Kidney epithelial cell (primary cell): Measurements from ENCODE around the gene TRIM13. TPM values are rescaled to one million over a fixed set of nuclear protein-coding genes. Genes with fewer than 3 reads are reported as not detected.

Experiments
- DNase-seq: peaks from one replicate; pipeline ENCODE4 v3.0.0-alpha.2; 2010; ENCODE audit warnings: low read depth
- H3K27me3 ChIP-seq: 2 replicates; pipeline ENCODE4 v1.6.0; 2011; ENCODE audit warnings: low read length; ENCODE audit not compliant: control insufficient read depth, insufficient read depth
- H3K36me3 ChIP-seq: 2 replicates; pipeline ENCODE4 v1.5.1; 2011; ENCODE audit warnings: low read length; ENCODE audit not compliant: control insufficient read depth, insufficient read depth
- H3K4me3 ChIP-seq: 2 replicates; pipeline ENCODE4 v1.5.1; 2011; ENCODE audit warnings: low read depth, mild to moderate bottlenecking, control low read depth, low read length
- CTCF ChIP-seq: IDR thresholded peaks from 2 replicates; pipeline ENCODE4 v1.5.1; 2011; ENCODE audit warnings: mild to moderate bottlenecking, moderate library complexity, low read length, control low read depth, inconsistent platforms; ENCODE audit not compliant: insufficient read depth, poor library complexity, severe bottlenecking
- total RNA-seq: library from RNA; depleted of rRNA; stranded (reverse); fragments of >200 nt; gene quantifications from 2 replicates; pipeline ENCODE4 v1.2.3, GENCODE V29; 2015

The TRIM13 gene
- total RNA-seq, 1 donor from 2014 or later, result 17.5 TPM

- no peak for DNase-seq
- H3K4me3 ChIP-seq, result no peak overlapping the region
- no peak for TF ChIP-seq CTCF
- H3K36me3 ChIP-seq, result no peaks in the 10 kb centered on the region
- no peaks in the 10 kb centered on the region for H3K27me3 ChIP-seq
Measured at GRCh38 chr13:49956131-49956530, 40.7 kb upstream of the TRIM13 start.

DNA sequence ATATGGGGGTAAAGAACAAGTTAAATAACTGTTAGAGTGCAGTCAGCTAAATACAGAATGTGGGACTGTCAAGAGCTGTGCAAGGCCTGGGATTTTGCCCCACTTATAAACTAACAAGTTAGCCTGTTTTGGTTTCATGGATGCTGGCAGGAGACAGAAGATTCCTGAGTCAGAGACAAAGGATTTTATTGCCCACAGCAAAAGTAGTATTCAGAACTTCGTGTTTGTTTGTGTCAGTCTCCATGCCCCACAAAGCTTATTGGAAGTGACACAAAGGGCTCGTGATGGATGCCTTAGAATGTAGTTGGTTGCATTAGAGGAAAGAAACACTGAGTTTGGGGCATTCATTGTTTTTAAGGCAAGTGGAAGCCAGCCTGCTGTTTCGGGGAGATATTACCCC lies 38.5 kb upstream of the TRIM13 start:
- no peaks in the 10 kb centered on the region for H3K27me3 ChIP-seq
- no peak for DNase-seq
- H3K4me3 ChIP-seq, result no peak overlapping the region
- no peaks in the 10 kb centered on the region for H3K36me3 ChIP-seq
- TF ChIP-seq CTCF, result no peak

DNA sequence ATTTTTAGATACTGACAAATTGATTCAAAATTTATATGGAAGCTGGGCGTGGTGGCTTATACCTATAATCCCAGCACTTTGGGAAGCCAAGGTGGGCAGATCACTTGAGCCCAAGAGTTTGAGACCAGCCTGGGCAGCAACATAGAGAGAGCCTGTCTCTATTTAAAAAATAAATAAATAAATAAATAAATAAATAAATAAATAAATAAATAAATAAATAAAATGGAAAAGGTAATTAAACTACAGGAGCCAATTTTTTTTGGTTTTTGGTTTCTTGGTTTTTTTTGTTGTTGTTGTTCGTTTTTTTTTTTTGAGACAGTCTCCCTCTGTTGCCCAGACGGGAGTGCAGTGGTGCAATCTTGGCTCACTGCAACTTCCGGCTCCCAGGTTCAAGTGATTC lies 29.4 kb upstream of the TRIM13 start:
- Histone ChIP-seq H3K36me3 (no peaks in the 10 kb centered on the region), H3K27me3 (no peaks in the 10 kb centered on the region), H3K4me3 (no peak overlapping the region)
- DNase-seq, result no peak
- no peak for TF ChIP-seq CTCF

DNA sequence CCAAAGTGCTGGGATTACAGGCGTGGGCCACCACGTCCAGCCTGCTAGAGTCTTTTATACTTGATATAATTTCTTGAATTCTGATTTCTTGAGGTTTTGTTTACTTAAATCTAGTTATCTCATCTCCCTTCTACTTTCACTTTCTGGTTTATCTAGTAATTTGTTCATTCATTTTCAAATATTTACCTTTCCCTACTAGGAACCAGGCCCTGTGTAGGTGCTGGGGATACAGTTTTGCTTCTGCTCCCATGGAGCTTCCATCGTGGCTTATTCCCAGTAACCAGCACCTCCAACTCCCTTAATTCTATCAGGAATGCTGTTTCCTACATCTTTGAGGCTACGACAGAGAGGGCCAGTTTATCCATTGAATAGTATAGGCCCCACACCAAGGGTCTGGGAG lies 24.1 kb upstream of the TRIM13 start:
- Histone ChIP-seq H3K27me3 (no peaks in the 10 kb centered on the region), H3K4me3 (no peak overlapping the region), H3K36me3 (no peaks in the 10 kb centered on the region)
- DNase-seq, result no peak
- TF ChIP-seq CTCF, result no peak

DNA sequence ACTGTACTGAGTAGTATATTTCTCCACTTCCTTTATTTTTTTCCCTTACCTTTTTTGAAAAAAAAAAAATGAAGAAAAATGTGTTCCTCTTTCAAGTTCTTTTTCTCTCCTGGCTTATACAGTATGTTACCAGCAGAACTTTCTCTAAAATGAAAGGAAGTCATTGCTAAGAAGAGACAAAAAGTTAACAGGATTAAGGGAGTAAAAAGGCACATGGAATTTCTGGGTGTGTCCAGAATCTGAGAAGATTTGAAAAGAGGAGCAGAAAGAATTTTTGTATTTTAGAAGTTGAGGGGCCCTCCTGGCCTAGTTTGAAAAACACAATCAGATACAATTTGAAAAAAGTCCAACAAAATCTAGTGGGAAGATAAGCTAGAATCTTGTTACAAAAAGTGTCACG lies 21.0 kb upstream of the TRIM13 start:
- H3K27me3 ChIP-seq, result no peaks in the 10 kb centered on the region
- DNase-seq, result no peak
- no peaks in the 10 kb centered on the region for H3K36me3 ChIP-seq
- no peak for TF ChIP-seq CTCF
- no peak overlapping the region for H3K4me3 ChIP-seq

GRCh38 chr13:49976314-49977258 lies 20.3 kb upstream of the TRIM13 start:
- H3K4me3 ChIP-seq, result no peak overlapping the region
- peak; percentile 14 for DNase-seq
- TF ChIP-seq CTCF, result peak; percentile 90

More at GRCh38 chr13:49976314-49977258, 20.3 kb upstream of the TRIM13 start:
- Histone ChIP-seq H3K27me3 (no peaks in the 10 kb centered on the region), H3K36me3 (no peaks in the 10 kb centered on the region)
